Upper lobe of left lung (tissue), 4 donors: ENCODE results near the gene PDIA4.

Experiments used
- CTCF ChIP-seq, 6 experiments: fragments of 450-650 bp in 4 of 6; fragments of 200-600 bp in 2 of 6; sonication (generic) in 2 of 6; IDR thresholded peaks; one replicate each; pipeline ENCODE4 v1.5.1; 2016 to 2019; ENCODE audit warnings: antibody characterized with exemption in 6 of 6
- POLR2A ChIP-seq, 4 donors: fragments of 450-650 bp; IDR thresholded peaks; one replicate each; pipeline ENCODE4 v1.5.1; 2016 to 2017; ENCODE audit warnings: antibody characterized with exemption in 4 of 4, mild to moderate bottlenecking in 2 of 4

DNA sequence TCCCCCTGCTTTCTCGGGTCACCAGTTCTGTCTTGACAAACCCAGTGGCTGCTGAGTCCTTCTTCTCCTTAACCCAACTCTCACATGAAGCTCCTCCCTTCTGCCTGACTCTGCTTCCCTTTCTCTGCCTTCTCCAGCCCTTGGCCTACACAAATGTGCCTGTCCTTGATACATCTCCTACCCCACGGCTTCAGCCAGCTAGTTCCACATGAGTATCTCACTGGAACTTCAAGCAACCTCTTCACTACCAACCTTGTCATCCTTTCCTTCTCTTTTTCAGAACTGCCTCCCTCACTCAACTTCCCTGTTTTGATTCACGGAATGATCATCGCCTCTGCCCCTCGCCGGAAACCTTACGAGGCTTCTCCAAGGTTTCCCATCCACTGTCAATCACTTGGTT lies 55.9 kb downstream of the PDIA4 start:
- no peak for TF ChIP-seq POLR2A (IDR thresholded peaks at IDR 0.05)
- no peak for TF ChIP-seq CTCF (IDR thresholded peaks at IDR 0.05)
